HG03175 (cell line): ENCODE data around the gene TUFT1.
"Not testable (repeated sequence)": the region's sequence is repeated elsewhere in the genome, so short reads cannot be mapped to it uniquely, and the experiment has no call there.

ENCODE experiments used
- ATAC-seq: cut with Tn5 transposase; IDR thresholded peaks from one replicate; pipeline ENCODE4 v1.9.1; 2021; ENCODE audit warnings: mild to moderate bottlenecking, moderate library complexity; ENCODE audit not compliant: unreplicated experiment

TUFT1 gene

GRCh38 chr1:151512326-151512725 is 27.8 kb upstream of the TUFT1 start:
- ATAC-seq: no peak

DNA sequence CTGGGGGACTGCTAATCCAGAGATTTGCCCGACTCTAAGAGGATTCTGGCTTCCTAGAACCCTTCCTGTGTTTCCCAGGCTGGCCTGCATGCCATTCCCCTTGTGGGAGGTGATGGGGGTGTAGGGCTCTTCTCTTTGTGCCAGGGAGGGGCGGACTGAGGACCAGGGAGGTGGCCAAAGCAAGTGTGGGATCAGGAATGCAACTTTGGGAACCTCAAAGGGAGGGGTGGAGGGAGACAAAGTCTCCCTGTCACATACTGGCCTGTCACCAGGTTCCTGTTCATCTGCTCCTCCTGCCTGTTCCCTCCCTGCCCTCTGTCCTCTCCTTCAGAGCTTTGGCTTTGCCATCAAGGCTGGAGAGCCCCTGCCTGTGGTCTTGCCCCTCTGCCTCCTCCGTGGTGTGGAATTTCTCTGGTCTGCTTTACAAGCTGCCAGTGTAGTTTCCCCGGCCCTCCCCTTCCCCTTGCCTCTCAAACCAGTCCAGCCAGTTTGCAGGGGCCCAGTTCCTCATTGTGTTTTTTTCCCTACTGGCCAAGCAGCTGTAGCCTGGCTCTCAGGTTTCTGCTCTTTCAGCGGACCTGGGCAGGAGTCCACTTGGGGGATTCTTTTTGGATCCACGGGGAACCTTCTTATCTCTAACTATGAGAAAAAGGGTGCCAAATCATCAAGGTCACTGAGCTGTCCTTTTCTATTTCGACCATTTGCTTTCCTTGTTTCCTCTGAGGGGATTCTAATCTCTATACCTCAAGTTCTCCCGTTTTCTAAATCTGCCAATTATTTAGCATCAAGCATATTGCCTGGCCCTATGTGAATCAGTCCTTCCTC is 27.1 kb upstream of the TUFT1 start:
- ATAC-seq: no peak

- ATAC-seq: no peak
Observed at GRCh38 chr1:151513626-151514121, 26.4 kb upstream of the TUFT1 start.

DNA sequence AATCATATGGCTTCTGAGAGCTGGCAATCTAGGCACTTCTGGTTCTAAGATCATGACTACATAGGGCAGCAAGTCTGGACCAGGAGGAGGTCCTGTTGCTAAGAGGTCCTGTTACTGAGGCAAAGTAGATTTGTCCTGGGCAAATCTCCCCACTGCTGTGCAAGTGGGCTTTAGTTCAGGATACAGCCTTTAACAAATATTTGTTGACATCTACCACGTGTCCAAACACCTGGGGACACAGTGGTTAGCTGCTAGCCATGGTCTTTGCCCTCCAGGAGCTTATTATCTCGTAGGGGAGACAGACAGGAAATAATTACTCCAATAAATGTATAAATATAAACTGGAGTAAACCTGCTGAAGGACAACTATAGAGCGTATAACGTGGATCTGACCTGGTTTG is 25.7 kb upstream of the TUFT1 start:
- no peak for ATAC-seq

GRCh38 chr1:151515265-151515664 is 24.8 kb upstream of the TUFT1 start:
- ATAC-seq: no peak

- ATAC-seq: no peak
Observed at GRCh38 chr1:151516031-151516511, 24.0 kb upstream of the TUFT1 start.

GRCh38 chr1:151518431-151518830 is 21.7 kb upstream of the TUFT1 start:
- no peak for ATAC-seq

DNA sequence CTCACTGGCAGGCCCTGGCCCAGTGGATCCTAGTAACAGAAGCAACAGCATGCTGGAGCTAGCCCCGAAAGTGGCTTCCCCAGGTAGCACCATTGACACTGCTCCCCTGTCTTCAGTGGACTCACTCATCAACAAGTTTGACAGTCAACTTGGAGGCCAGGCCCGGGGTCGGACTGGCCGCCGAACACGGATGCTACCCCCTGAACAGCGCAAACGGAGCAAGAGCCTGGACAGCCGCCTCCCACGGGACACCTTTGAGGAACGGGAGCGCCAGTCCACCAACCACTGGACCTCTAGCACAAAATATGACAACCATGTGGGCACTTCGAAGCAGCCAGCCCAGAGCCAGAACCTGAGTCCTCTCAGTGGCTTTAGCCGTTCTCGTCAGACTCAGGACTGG is 21.2 kb upstream of the TUFT1 start:
- no peak for ATAC-seq

DNA sequence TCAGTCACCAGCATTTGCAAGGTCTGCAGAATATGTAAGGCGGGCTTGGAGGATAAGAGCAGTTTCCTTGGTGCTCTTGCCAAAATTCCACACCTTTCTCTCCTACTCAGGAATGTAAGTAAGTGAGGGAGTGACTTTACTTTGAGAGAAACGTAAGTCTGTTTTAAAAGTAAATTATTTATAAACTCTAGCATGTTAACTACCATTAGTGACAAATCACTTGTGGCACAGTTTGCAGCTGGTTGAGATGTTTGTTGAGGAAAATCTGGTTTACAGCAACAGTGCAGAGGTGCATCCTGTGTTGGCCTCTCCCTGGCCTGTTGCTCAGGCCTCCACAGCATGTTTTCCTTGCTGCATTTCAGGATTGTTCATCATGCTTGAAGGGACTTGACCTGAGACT is 20.4 kb upstream of the TUFT1 start:
- no peak for ATAC-seq

DNA sequence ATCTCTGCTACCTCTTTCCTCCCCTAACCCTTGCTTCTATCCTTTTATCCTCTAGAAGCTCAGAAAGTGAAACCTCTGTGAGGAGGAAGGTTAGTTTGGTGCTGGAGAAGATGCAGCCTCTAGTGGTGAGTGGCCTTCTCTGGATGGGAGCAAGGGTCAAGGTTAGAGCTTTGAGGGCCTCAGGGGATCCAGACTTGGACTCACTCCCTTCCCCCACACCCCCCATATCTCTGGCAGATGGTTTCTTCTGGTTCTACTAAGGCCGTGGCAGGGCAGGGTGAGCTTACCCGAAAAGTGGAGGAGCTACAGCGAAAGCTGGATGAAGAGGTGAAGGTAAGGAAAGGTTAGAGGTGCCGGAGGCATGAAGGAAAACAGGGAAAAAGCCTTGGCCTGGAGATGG is 19.8 kb upstream of the TUFT1 start:
- ATAC-seq: no peak

- ATAC-seq: not testable (repeated sequence)
Observed at GRCh38 chr1:151522427-151522826, 17.7 kb upstream of the TUFT1 start.

DNA sequence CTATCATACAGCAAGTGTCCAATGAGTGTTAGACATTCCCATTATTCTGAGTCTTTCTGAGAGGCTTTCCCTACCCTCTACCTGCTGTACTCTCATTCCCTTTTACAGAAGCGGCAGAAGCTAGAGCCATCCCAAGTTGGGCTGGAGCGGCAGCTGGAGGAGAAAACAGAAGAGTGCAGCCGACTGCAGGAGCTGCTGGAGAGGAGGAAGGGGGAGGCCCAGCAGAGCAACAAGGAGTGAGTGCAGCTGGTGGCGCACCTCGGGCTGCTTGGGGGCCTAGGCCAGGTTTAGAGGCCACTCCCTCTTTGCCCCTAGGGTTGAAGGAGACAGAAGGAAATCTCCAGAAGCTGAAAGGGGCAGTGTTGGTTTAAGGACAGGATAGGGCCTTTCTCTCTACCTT is 16.8 kb upstream of the TUFT1 start:
- ATAC-seq: no peak

GRCh38 chr1:151524736-151525135 is 15.4 kb upstream of the TUFT1 start:
- no peak for ATAC-seq

GRCh38 chr1:151526735-151527525 is 13.2 kb upstream of the TUFT1 start:
- no peak for ATAC-seq

DNA sequence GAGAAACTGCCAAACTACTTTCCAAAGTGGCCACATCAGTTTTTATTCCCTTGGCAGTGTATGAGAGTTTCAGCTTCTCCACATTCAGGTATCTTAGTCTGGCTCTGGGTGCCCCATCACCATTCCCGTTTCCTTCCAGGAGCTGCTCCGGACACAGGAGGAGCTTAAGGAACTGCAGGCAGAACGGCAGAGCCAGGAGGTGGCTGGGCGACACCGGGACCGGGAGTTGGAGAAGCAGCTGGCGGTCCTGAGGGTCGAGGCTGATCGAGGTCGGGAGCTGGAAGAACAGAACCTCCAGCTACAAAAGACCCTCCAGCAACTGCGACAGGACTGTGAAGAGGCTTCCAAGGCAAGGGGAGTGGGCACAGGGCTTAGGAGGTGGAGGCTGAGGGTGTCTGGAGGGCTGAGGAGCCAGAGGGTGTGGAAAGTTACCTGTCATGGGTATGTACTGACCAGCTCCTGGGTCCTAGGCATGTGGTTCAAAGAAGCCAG is 10.9 kb upstream of the TUFT1 start:
- no peak for ATAC-seq

DNA sequence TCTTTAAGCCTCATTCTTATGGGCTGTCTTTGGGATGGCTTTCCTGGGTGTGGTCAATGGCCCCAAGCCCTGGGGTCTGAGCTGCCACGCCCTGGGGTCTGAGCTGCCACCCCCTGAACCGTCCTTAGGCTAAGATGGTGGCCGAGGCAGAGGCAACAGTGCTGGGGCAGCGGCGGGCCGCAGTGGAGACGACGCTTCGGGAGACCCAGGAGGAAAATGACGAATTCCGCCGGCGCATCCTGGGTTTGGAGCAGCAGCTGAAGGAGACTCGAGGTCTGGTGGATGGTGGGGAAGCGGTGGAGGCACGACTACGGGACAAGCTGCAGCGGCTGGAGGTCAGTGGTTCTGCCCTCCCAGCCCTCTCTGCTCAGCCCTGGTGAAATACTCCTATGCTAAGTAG is 10.3 kb upstream of the TUFT1 start:
- no peak for ATAC-seq

DNA sequence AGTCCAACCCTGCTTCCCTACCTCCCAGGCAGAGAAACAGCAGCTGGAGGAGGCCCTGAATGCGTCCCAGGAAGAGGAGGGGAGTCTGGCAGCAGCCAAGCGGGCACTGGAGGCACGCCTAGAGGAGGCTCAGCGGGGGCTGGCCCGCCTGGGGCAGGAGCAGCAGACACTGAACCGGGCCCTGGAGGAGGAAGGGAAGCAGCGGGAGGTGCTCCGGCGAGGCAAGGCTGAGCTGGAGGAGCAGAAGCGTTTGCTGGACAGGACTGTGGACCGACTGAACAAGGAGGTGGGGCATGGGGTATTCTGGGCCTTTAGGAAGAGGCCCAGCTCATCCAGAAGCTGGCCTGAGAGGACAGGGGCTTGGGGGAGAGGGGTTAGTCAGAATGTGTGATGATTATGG is 9.6 kb upstream of the TUFT1 start:
- no peak for ATAC-seq

DNA sequence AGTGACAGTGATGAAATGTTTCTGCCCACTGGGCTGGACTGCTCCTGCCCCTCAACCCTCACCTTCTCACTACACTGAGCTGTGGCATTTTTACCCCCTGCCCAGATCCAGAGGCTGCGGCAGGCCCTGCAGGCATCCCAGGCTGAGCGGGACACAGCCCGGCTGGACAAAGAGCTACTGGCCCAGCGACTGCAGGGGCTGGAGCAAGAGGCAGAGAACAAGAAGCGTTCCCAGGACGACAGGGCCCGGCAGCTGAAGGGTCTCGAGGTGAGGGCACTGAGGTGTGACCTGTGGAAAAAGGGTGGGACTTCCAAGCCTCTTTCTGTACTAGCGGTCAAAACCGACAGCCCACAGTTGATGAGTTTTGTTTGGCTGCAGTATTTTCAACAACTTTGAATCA is 6.2 kb upstream of the TUFT1 start:
- ATAC-seq: no peak

GRCh38 chr1:151534662-151535278 is 5.3 kb upstream of the TUFT1 start:
- no peak for ATAC-seq

GRCh38 chr1:151535326-151536271 is 4.5 kb upstream of the TUFT1 start:
- ATAC-seq: no peak
